Measurements from ENCODE around the gene TIMM17A.

The TIMM17A gene

GRCh38 chr1:202002507-202002906, 47.2 kb downstream of the TIMM17A start:
- no peak overlapping the region for H2BK120ac ChIP-seq (ENCODE audit: low read depth, low read length)
- H3K79me2 ChIP-seq (ENCODE audit: control insufficient read depth, insufficient read depth, low read length) = no peaks in the 10 kb centered on the region
- no peak for DNase-seq
- H2AK5ac ChIP-seq (ENCODE audit: low read length) = no peak overlapping the region
- H4K5ac ChIP-seq (ENCODE audit: low read length) = no peak overlapping the region
- H3K23ac ChIP-seq (ENCODE audit: low read length) = no peak overlapping the region
- no CpG with 5 or more reads among the region's 9 CpGs for WGBS (ENCODE audit: extremely low coverage, insufficient coverage, low lambda C conversion rate)
- no peak overlapping the region for H3K4me3 ChIP-seq (ENCODE audit: low read length)
- no peak overlapping the region for H2BK15ac ChIP-seq (replicated peaks; ENCODE audit: low read depth)
- no peaks in the 10 kb centered on the region for H3K27me3 ChIP-seq (ENCODE audit: insufficient read depth, low read length, poor library complexity)
- no peak overlapping the region for H2BK5ac ChIP-seq (ENCODE audit: low read length)
- no peak overlapping the region for H3K4ac ChIP-seq (ENCODE audit: low read depth, low read length)
- H4K8ac ChIP-seq (ENCODE audit: low read depth, low read length) = no peak overlapping the region
- H3K27ac ChIP-seq (ENCODE audit: low read depth, low read length) = no peak overlapping the region
- no peaks in the 10 kb centered on the region for H3K79me1 ChIP-seq (ENCODE audit: low read length)
- peaks cover 10% of the 10 kb centered on the region for H3K36me3 ChIP-seq (ENCODE audit: control insufficient read depth, insufficient read depth, low read length)
- H3K4me1 ChIP-seq (ENCODE audit: control insufficient read depth, low read depth, low read length) = peaks cover 4% of the 10 kb centered on the region
- no peak overlapping the region for H3K18ac ChIP-seq (ENCODE audit: low read length)
- no peak overlapping the region for H3K4me2 ChIP-seq (ENCODE audit: low read length)
- H3K56ac ChIP-seq (ENCODE audit: low read length) = no peak overlapping the region
- H3K9ac ChIP-seq (ENCODE audit: low read length) = no peak overlapping the region

DNA sequence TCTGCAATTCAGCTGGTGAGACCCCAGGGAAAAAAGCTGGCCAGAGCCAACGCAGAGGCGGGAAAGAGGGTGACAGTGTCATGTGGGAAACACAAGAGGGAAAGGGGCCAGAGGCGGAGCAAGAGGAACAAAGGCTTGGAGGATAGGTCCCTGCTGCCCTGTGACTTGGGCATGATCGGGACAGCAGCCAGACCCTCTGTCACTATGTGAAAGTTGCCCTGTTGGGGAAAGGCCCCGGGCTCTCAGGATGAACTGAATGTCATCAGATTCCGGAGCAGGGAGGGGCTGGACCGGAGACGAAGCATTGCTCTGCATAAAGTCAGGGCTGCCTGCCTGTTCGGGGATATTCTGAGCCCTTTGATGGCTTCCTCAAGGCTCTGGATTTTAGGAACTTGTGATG, 49.4 kb downstream of the TIMM17A start:
- Histone ChIP-seq H3K79me1 (ENCODE audit: low read length) (no peaks in the 10 kb centered on the region), H3K9ac (ENCODE audit: low read length) (no peak overlapping the region), H3K56ac (ENCODE audit: low read length) (no peak overlapping the region), H3K18ac (ENCODE audit: low read length) (no peak overlapping the region), H2AK5ac (ENCODE audit: low read length) (no peak overlapping the region), H3K79me2 (ENCODE audit: control insufficient read depth, insufficient read depth, low read length) (no peaks in the 10 kb centered on the region), H2BK5ac (ENCODE audit: low read length) (no peak overlapping the region), H3K4me2 (ENCODE audit: low read length) (no peak overlapping the region), H2BK120ac (ENCODE audit: low read depth, low read length) (no peak overlapping the region), H3K36me3 (ENCODE audit: control insufficient read depth, insufficient read depth, low read length) (peaks cover 10% of the 10 kb centered on the region), H3K27me3 (ENCODE audit: insufficient read depth, low read length, poor library complexity) (no peaks in the 10 kb centered on the region), H3K23ac (ENCODE audit: low read length) (no peak overlapping the region), H3K27ac (ENCODE audit: low read depth, low read length) (no peak overlapping the region), H4K8ac (ENCODE audit: low read depth, low read length) (no peak overlapping the region), H2BK15ac (replicated peaks; ENCODE audit: low read depth) (no peak overlapping the region), H4K5ac (ENCODE audit: low read length) (no peak overlapping the region), H3K4ac (ENCODE audit: low read depth, low read length) (no peak overlapping the region), H3K4me1 (ENCODE audit: control insufficient read depth, low read depth, low read length) (peaks cover 13% of the 10 kb centered on the region), H3K4me3 (ENCODE audit: low read length) (no peak overlapping the region)
- DNase-seq = peak; percentile 24
- no CpG with 5 or more reads among the region's 9 CpGs for whole genome bisulfite sequencing (ENCODE audit: extremely low coverage, insufficient coverage, low lambda C conversion rate)

DNA sequence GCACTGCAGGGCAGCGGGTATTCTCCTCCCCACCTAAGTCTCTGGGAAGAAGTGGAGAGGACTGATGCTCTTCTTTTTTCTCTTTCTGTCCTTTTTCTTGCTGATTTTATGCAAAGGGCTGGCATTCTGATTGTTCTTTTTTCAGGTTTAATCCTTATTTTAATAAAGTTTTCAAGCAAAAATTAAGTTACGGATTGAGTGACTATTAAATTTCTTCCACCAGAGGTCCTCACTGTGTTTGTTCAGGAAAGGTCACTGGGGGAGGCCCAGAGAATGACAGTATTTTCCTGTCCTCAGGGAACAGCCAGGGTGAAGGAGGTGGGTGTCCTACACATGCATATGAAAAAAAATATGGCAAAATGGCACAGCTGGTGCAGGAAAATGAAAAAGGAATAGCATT, 50.7 kb downstream of the TIMM17A start:
- Histone ChIP-seq H3K23ac (ENCODE audit: low read length) (no peak overlapping the region), H2BK5ac (ENCODE audit: low read length) (no peak overlapping the region), H3K27me3 (ENCODE audit: insufficient read depth, low read length, poor library complexity) (no peaks in the 10 kb centered on the region), H3K4me1 (ENCODE audit: control insufficient read depth, low read depth, low read length) (peaks cover 19% of the 10 kb centered on the region), H3K79me2 (ENCODE audit: control insufficient read depth, insufficient read depth, low read length) (no peaks in the 10 kb centered on the region), H3K18ac (ENCODE audit: low read length) (no peak overlapping the region), H4K5ac (ENCODE audit: low read length) (no peak overlapping the region), H3K4me3 (ENCODE audit: low read length) (no peak overlapping the region), H3K36me3 (ENCODE audit: control insufficient read depth, insufficient read depth, low read length) (peaks cover 10% of the 10 kb centered on the region), H4K8ac (ENCODE audit: low read depth, low read length) (no peak overlapping the region), H3K56ac (ENCODE audit: low read length) (no peak overlapping the region), H3K27ac (ENCODE audit: low read depth, low read length) (no peak overlapping the region), H3K4ac (ENCODE audit: low read depth, low read length) (no peak overlapping the region), H3K9ac (ENCODE audit: low read length) (no peak overlapping the region), H2AK5ac (ENCODE audit: low read length) (no peak overlapping the region), H3K4me2 (ENCODE audit: low read length) (no peak overlapping the region), H2BK120ac (ENCODE audit: low read depth, low read length) (no peak overlapping the region), H3K79me1 (ENCODE audit: low read length) (no peaks in the 10 kb centered on the region), H2BK15ac (replicated peaks; ENCODE audit: low read depth) (no peak overlapping the region)
- peak; percentile 66 for DNase-seq
- WGBS (ENCODE audit: extremely low coverage, insufficient coverage, low lambda C conversion rate) = no CpG with 5 or more reads among the region's 2 CpGs

DNA sequence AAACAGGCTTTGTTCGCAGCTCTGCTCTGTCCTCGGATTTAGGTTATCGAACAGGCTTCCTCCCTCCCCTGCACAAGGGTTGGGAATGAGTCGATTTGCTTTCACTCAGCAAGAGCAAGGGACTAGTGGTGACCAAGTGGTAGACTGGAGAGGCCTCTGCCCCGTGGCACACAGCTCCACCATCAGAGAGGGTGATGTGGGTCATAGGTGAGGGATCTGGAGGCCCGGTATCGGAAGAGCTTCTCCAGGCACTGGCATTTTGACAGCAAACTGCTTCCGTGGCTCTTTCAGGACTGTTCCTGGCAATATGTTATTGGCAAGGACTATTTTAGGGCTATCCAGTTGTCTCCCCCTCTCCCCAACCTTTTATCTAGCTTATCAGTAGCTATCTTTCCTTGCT, 52.0 kb downstream of the TIMM17A start:
- Histone ChIP-seq H2BK15ac (replicated peaks; ENCODE audit: low read depth) (no peak overlapping the region), H3K56ac (ENCODE audit: low read length) (peak overlapping the region; percentile 71), H4K5ac (ENCODE audit: low read length) (no peak overlapping the region), H3K4me3 (ENCODE audit: low read length) (no peak overlapping the region), H3K18ac (ENCODE audit: low read length) (peak overlapping the region; percentile 19), H3K79me1 (ENCODE audit: low read length) (peaks cover 2% of the 10 kb centered on the region), H3K27me3 (ENCODE audit: insufficient read depth, low read length, poor library complexity) (no peaks in the 10 kb centered on the region), H3K4me1 (ENCODE audit: control insufficient read depth, low read depth, low read length) (peaks cover 23% of the 10 kb centered on the region), H3K79me2 (ENCODE audit: control insufficient read depth, insufficient read depth, low read length) (no peaks in the 10 kb centered on the region), H4K8ac (ENCODE audit: low read depth, low read length) (no peak overlapping the region), H3K27ac (ENCODE audit: low read depth, low read length) (peak overlapping the region; percentile 25), H3K9ac (ENCODE audit: low read length) (peak overlapping the region; percentile 18), H3K36me3 (ENCODE audit: control insufficient read depth, insufficient read depth, low read length) (peaks cover 9% of the 10 kb centered on the region), H2BK5ac (ENCODE audit: low read length) (peak overlapping the region; percentile 40), H3K23ac (ENCODE audit: low read length) (no peak overlapping the region), H3K4ac (ENCODE audit: low read depth, low read length) (no peak overlapping the region), H2AK5ac (ENCODE audit: low read length) (peak overlapping the region; percentile 41), H3K4me2 (ENCODE audit: low read length) (no peak overlapping the region), H2BK120ac (ENCODE audit: low read depth, low read length) (no peak overlapping the region)
- WGBS (ENCODE audit: extremely low coverage, insufficient coverage, low lambda C conversion rate) = no CpG with 5 or more reads among the region's 8 CpGs
- peak; percentile 33 for DNase-seq

DNA sequence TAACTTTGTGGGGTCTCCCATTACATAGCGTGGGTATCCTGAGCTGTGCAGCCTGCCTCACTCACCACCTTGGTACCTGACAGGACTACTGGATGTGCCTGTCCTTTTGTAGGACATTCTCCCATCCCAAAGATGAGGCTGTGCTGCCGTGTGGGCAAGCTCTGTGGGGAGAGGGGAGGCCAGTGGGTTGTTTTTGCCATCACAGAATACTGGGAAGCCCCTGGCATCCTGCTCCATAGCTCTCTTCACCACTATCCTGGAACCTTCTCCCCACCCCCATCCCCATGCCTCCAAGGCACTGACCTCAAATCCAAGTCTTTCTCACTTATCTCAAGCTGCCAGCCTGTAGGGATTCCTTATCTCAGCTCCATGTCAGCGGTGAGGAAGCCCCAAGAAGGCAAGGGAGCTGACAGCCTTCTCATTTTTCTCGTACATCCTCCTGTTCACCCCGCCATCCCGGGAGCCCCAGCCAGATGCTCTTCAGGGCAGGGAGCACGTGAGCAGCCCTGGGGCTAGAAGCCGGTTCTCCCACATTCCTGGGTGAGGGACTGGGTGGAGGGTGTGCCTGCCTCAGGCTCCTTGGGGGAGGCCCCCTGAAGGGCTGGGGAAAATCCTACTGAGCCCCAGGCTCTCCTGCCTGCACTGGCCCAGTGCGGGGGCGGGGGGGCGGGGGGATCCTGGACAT, 52.6 kb downstream of the TIMM17A start:
- Histone ChIP-seq H3K56ac (ENCODE audit: low read length) (peak overlapping the region; percentile 71), H3K9ac (ENCODE audit: low read length) (peak overlapping the region; percentile 18), H3K27me3 (ENCODE audit: insufficient read depth, low read length, poor library complexity) (no peaks in the 10 kb centered on the region), H3K4me2 (ENCODE audit: low read length) (peak overlapping the region; percentile 23), H2BK5ac (ENCODE audit: low read length) (peak overlapping the region; percentile 40), H3K23ac (ENCODE audit: low read length) (no peak overlapping the region), H3K4me3 (ENCODE audit: low read length) (no peak overlapping the region), H3K4ac (ENCODE audit: low read depth, low read length) (no peak overlapping the region), H3K36me3 (ENCODE audit: control insufficient read depth, insufficient read depth, low read length) (peaks cover 9% of the 10 kb centered on the region), H3K4me1 (ENCODE audit: control insufficient read depth, low read depth, low read length) (peaks cover 23% of the 10 kb centered on the region), H3K79me1 (ENCODE audit: low read length) (peaks cover 2% of the 10 kb centered on the region), H3K27ac (ENCODE audit: low read depth, low read length) (peak overlapping the region; percentile 62), H4K8ac (ENCODE audit: low read depth, low read length) (no peak overlapping the region), H3K18ac (ENCODE audit: low read length) (peak overlapping the region; percentile 36), H2BK15ac (replicated peaks; ENCODE audit: low read depth) (no peak overlapping the region), H2BK120ac (ENCODE audit: low read depth, low read length) (no peak overlapping the region), H2AK5ac (ENCODE audit: low read length) (peak overlapping the region; percentile 8), H3K79me2 (ENCODE audit: control insufficient read depth, insufficient read depth, low read length) (no peaks in the 10 kb centered on the region), H4K5ac (ENCODE audit: low read length) (no peak overlapping the region)
- WGBS (ENCODE audit: extremely low coverage, insufficient coverage, low lambda C conversion rate) = no CpG with 5 or more reads among the region's 11 CpGs
- peak; percentile 96 for DNase-seq
